SK-N-SH (cell line): ENCODE results near the gene NAPA. TPM values are rescaled to one million over a fixed set of nuclear protein-coding genes. Genes with fewer than 3 reads are reported as not detected.

ENCODE experiments used
- CTCF ChIA-PET: fragments of 300-600, 350-600 bp; formaldehyde crosslinking; extraction: SDS; loops from one replicate; lab custom pipeline; 2021; lab: Yijun Ruan, JAX
- POLR2A ChIA-PET: fragments of 350-600 bp; sonication (Branson Sonifier 250); formaldehyde crosslinking; extraction: SDS; loops from one replicate; lab custom pipeline; 2020; ENCODE audit warnings: antibody characterized with exemption, inconsistent platforms; lab: Yijun Ruan, JAX
- DNase-seq: peaks from one replicate; pipeline ENCODE4 v3.0.0; 2012
- H2AFZ ChIP-seq: fragments of 200-600 bp; sonication (generic); 2 replicates; pipeline ENCODE4 v1.8.1; 2016; ENCODE audit warnings: antibody characterized with exemption, mild to moderate bottlenecking, low read depth
- H3F3A ChIP-seq: fragments of 200-600 bp; sonication (generic); replicated peaks from 2 replicates; pipeline ENCODE3; 2016; ENCODE audit warnings: antibody characterized with exemption, mild to moderate bottlenecking; ENCODE audit not compliant: insufficient read depth
- H3K27ac ChIP-seq, 2 experiments: fragments of 200-500 bp in 1 of 2; fragments of 200-600 bp in 1 of 2; sonication (Bioruptor generic) in 1 of 2; sonication (generic), shearing (Covaris generic) in 1 of 2; 2 replicates each; pipeline versions ENCODE4 v1.5.1 to v1.6.1; 2014 to 2016; ENCODE audit warnings: low read depth in 2 of 2, inconsistent platforms in 1 of 2, low read length in 1 of 2, mild to moderate bottlenecking in 1 of 2, mixed read lengths in 1 of 2
- H3K27me3 ChIP-seq: fragments of 200-600 bp; sonication (generic), shearing (Covaris generic); 2 replicates; pipeline ENCODE4 v1.6.1; 2016; ENCODE audit warnings: mixed run types; ENCODE audit not compliant: insufficient read depth
- H3K36me3 ChIP-seq, 2 experiments: fragments of 200-500 bp in 1 of 2; fragments of 200-600 bp in 1 of 2; sonication (Bioruptor generic) in 1 of 2; sonication (generic) in 1 of 2; replicated peaks in 1 of 2; 2 replicates each; pipeline versions ENCODE3 to v1.5.1; 2014 to 2016; ENCODE audit warnings: low read length in 1 of 2, mild to moderate bottlenecking in 1 of 2; ENCODE audit not compliant: insufficient read depth in 2 of 2, control insufficient read depth in 1 of 2
- H3K4me1 ChIP-seq, 2 experiments: fragments of 200-500 bp in 1 of 2; fragments of 200-600 bp in 1 of 2; sonication (Bioruptor generic) in 1 of 2; sonication (generic), shearing (Covaris generic) in 1 of 2; 2 replicates each; pipeline versions ENCODE4 v1.5.1 to v1.6.1; 2014 to 2016; ENCODE audit warnings: low read depth in 1 of 2, low read length in 1 of 2, mixed run types in 1 of 2; ENCODE audit not compliant: insufficient read depth in 2 of 2, control insufficient read depth in 1 of 2
- H3K4me2 ChIP-seq: fragments of 200-600 bp; sonication (generic), shearing (Covaris generic); 2 replicates; pipeline ENCODE4 v1.6.1; 2017; ENCODE audit warnings: mixed run types
- H3K4me3 ChIP-seq, 2 experiments: fragments of 200-500 bp in 1 of 2; fragments of 200-600 bp in 1 of 2; sonication (Bioruptor generic) in 1 of 2; sonication (generic), shearing (Covaris generic) in 1 of 2; 2 replicates each; pipeline versions ENCODE4 v1.5.1 to v1.8.1; 2014 to 2016; ENCODE audit warnings: low read depth in 2 of 2, inconsistent platforms in 1 of 2, low read length in 1 of 2, mild to moderate bottlenecking in 1 of 2, mixed read lengths in 1 of 2, moderate library complexity in 1 of 2
- H3K79me2 ChIP-seq: fragments of 200-600 bp; sonication (generic); 2 replicates; pipeline ENCODE4 v1.8.1; 2017; ENCODE audit warnings: mild to moderate bottlenecking; ENCODE audit not compliant: insufficient read depth
- H3K9ac ChIP-seq: fragments of 200-600 bp; sonication (generic); 2 replicates; pipeline ENCODE4 v1.6.1; 2017; ENCODE audit warnings: mixed run types
- H3K9me2 ChIP-seq: fragments of 200-600 bp; sonication (generic); 2 replicates; pipeline ENCODE4 v1.6.1; 2017; ENCODE audit warnings: mixed run types
- H3K9me3 ChIP-seq: fragments of 200-600 bp; sonication (generic); 2 replicates; pipeline ENCODE4 v1.6.1; 2017; ENCODE audit warnings: mixed run types, mild to moderate bottlenecking, moderate library complexity
- H4K20me1 ChIP-seq: fragments of 200-600 bp; sonication (generic); 2 replicates; pipeline ENCODE4 v1.6.1; 2017; ENCODE audit warnings: mild to moderate bottlenecking, mixed run types; ENCODE audit not compliant: insufficient read depth
- JUND ChIP-seq: IDR thresholded peaks from 2 replicates; pipeline ENCODE4 v1.4.0; 2012
- TEAD4 ChIP-seq: IDR thresholded peaks from 2 replicates; pipeline ENCODE4 v1.4.0; 2012; ENCODE audit warnings: mild to moderate bottlenecking, borderline replicate concordance; ENCODE audit not compliant: insufficient read depth
- WGBS: methylation state at CpG from one replicate; pipeline ENCODE4 v1.1.6; 2017; ENCODE audit warnings: low lambda C conversion rate; 5-methylcytosine and 5-hydroxymethylcytosine counted together
- polyA plus RNA-seq, 3 experiments: library from polyadenylated mRNA; depleted of rRNA; stranded (reverse); fragments of >200 nt; gene quantifications; 2 replicates each; pipeline ENCODE4 v1.2.3, GENCODE V29; 2012
- TF ChIP-seq, protein P1 (sequence below): IDR thresholded peaks from 2 replicates; pipeline ENCODE4 v1.6.1; 2012; ENCODE audit warnings: mild to moderate bottlenecking, low read depth, low read length, moderate library complexity
- TF ChIP-seq, protein P2 (sequence below): IDR thresholded peaks from 2 replicates; pipeline ENCODE4; 2012
- TF ChIP-seq, protein P3 (sequence below): fragments of 200-600 bp; sonication (generic); IDR thresholded peaks from 2 replicates; pipeline ENCODE4 v1.6.1; 2017; ENCODE audit warnings: antibody characterized with exemption, mild to moderate bottlenecking, moderate library complexity

NAPA gene
- polyA plus RNA-seq, 1 of the 3 experiments (the other 2 are of a cell fraction): 84.1 TPM

DNA sequence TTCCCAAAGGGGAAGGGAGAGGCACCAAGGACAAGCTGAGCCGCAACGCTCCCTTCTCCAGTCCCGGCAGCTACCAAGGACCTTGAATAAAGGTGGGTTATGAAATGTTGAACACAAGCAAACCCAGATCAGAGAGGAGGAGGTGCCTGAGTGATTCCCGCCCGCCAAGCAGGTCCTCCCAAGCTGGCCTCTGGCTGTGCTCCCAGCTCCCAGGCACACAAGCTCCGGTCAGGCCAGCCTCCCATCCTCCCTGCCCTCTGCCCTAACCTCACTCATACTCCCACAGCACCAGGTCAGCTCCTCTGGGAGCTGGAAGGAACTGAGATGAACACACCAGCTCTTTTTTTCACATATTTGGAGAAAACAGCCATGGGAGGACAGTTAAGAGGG, 3.7 kb downstream of the NAPA start:
- POLR2A ChIA-PET: no interaction called here
- H4K20me1 ChIP-seq: peaks cover 38% of the 10 kb centered on the region
- WGBS: 95% methylated on average over 4 of the region's 6 CpGs

More for the DNA sequence above, 3.7 kb downstream of the NAPA start:
- Histone ChIP-seq H3K36me3 (peaks cover 0 to 7% of the 10 kb centered on the region in 2 experiments), H3K4me3 (no peak overlapping the region), H3K4me2 (peak overlapping the region; percentile 17; the same call in 1 of the 2 replicates), H3K27ac (no peak overlapping the region), H3K9me3 (no peaks in the 10 kb centered on the region), H3K79me2 (peaks cover 80% of the 10 kb centered on the region), H3K27me3 (no peaks in the 10 kb centered on the region), H3K9ac (no peak overlapping the region), H3K9me2 (no peaks in the 10 kb centered on the region), H2AFZ (no peak overlapping the region), H3K4me1 (peaks cover 15 to 38% of the 10 kb centered on the region in 2 experiments; a peak in 3 of 4 replicates), H3F3A (no peaks in the 10 kb centered on the region)
- no peak for DNase-seq
- CTCF ChIA-PET: interaction anchor here (1.6 to 7.9 kb wide), 3 partner anchors 27 to 187 kb away, joined by 6 to 168 read pairs (median 6); partner anchors contain the start of gene KPTN
- TF ChIP-seq, protein P1, sequence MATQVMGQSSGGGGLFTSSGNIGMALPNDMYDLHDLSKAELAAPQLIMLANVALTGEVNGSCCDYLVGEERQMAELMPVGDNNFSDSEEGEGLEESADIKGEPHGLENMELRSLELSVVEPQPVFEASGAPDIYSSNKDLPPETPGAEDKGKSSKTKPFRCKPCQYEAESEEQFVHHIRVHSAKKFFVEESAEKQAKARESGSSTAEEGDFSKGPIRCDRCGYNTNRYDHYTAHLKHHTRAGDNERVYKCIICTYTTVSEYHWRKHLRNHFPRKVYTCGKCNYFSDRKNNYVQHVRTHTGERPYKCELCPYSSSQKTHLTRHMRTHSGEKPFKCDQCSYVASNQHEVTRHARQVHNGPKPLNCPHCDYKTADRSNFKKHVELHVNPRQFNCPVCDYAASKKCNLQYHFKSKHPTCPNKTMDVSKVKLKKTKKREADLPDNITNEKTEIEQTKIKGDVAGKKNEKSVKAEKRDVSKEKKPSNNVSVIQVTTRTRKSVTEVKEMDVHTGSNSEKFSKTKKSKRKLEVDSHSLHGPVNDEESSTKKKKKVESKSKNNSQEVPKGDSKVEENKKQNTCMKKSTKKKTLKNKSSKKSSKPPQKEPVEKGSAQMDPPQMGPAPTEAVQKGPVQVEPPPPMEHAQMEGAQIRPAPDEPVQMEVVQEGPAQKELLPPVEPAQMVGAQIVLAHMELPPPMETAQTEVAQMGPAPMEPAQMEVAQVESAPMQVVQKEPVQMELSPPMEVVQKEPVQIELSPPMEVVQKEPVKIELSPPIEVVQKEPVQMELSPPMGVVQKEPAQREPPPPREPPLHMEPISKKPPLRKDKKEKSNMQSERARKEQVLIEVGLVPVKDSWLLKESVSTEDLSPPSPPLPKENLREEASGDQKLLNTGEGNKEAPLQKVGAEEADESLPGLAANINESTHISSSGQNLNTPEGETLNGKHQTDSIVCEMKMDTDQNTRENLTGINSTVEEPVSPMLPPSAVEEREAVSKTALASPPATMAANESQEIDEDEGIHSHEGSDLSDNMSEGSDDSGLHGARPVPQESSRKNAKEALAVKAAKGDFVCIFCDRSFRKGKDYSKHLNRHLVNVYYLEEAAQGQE: no peak
- no peak for TF ChIP-seq TEAD4
- no peak for TF ChIP-seq JUND
- TF ChIP-seq, protein P2, sequence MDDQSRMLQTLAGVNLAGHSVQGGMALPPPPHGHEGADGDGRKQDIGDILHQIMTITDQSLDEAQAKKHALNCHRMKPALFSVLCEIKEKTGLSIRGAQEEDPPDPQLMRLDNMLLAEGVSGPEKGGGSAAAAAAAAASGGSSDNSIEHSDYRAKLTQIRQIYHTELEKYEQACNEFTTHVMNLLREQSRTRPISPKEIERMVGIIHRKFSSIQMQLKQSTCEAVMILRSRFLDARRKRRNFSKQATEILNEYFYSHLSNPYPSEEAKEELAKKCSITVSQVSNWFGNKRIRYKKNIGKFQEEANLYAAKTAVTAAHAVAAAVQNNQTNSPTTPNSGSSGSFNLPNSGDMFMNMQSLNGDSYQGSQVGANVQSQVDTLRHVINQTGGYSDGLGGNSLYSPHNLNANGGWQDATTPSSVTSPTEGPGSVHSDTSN: no peak
- TF ChIP-seq, protein P3, sequence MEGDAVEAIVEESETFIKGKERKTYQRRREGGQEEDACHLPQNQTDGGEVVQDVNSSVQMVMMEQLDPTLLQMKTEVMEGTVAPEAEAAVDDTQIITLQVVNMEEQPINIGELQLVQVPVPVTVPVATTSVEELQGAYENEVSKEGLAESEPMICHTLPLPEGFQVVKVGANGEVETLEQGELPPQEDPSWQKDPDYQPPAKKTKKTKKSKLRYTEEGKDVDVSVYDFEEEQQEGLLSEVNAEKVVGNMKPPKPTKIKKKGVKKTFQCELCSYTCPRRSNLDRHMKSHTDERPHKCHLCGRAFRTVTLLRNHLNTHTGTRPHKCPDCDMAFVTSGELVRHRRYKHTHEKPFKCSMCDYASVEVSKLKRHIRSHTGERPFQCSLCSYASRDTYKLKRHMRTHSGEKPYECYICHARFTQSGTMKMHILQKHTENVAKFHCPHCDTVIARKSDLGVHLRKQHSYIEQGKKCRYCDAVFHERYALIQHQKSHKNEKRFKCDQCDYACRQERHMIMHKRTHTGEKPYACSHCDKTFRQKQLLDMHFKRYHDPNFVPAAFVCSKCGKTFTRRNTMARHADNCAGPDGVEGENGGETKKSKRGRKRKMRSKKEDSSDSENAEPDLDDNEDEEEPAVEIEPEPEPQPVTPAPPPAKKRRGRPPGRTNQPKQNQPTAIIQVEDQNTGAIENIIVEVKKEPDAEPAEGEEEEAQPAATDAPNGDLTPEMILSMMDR: no peak
- TF ChIP-seq, all 33 proteins: peak for 0
